Heart left ventricle (tissue), 16 donors: ENCODE results near the gene TTC6. TPM values are rescaled to one million over a fixed set of nuclear protein-coding genes. Genes with fewer than 3 reads are reported as not detected.
"Not testable (repeated sequence)": the region's sequence is repeated elsewhere in the genome, so short reads cannot be mapped to it uniquely, and the experiment has no call there.

Experiments used
- ATAC-seq, 4 donors: fragments of 200-7000 bp; cut with Tn5 transposase; one replicate each; pipeline ENCODE4 v1.9.1; 2020 to 2022; ENCODE audit warnings: moderate library complexity in 4 of 4, mild to moderate bottlenecking in 3 of 4, moderate number of reproducible peaks in 1 of 4
- DNase-seq, 5 donors: peaks; one replicate each; pipeline ENCODE4 v3.0.0-alpha.2; 2020
- H3K27ac ChIP-seq, 12 donors: fragments of 200-600 bp; sonication (generic) in 4 of 12; one replicate each; pipeline versions ENCODE4 v1.5.0 to v1.8.0; 2016 to 2022; ENCODE audit warnings: mild to moderate bottlenecking in 2 of 12
- H3K27me3 ChIP-seq, 9 donors: fragments of 200-600 bp; sonication (generic) in 2 of 9; one replicate each; pipeline versions ENCODE4 v1.5.1 to v1.8.0; 2016 to 2022; ENCODE audit warnings: mild to moderate bottlenecking in 3 of 9
- H3K36me3 ChIP-seq, 9 donors: fragments of 200-600 bp; sonication (generic) in 2 of 9; one replicate each; pipeline versions ENCODE4 v1.5.0 to v1.8.0; 2018 to 2022; ENCODE audit warnings: mild to moderate bottlenecking in 2 of 9
- H3K4me1 ChIP-seq, 12 donors: fragments of 200-600 bp; sonication (generic) in 4 of 12; one replicate each; pipeline versions ENCODE4 v1.5.0 to v1.8.0; 2016 to 2022; ENCODE audit warnings: mild to moderate bottlenecking in 3 of 12
- H3K4me3 ChIP-seq, 12 donors: fragments of 200-600 bp; sonication (generic) in 4 of 12; one replicate each; pipeline versions ENCODE4 v1.5.0 to v1.8.0; 2017 to 2022; ENCODE audit warnings: mild to moderate bottlenecking in 9 of 12, moderate library complexity in 4 of 12
- H3K9me3 ChIP-seq, 12 donors: fragments of 200-600 bp; sonication (generic) in 4 of 12; one replicate each; pipeline versions ENCODE4 v1.5.0 to v1.8.0; 2016 to 2022; ENCODE audit warnings: mild to moderate bottlenecking in 1 of 12
- CTCF ChIP-seq, 12 donors: fragments of 200-600 bp; sonication (generic) in 4 of 12; IDR thresholded peaks; one replicate each; pipeline versions ENCODE4 v1.5.0 to v1.8.0; 2018 to 2022; ENCODE audit warnings: antibody characterized with exemption in 12 of 12, mild to moderate bottlenecking in 5 of 12
- POLR2A ChIP-seq, 2 donors: fragments of 450-650 bp; IDR thresholded peaks; one replicate each; pipeline ENCODE4 v1.6.1; 2017; ENCODE audit warnings: antibody characterized with exemption in 2 of 2, mild to moderate bottlenecking in 2 of 2, moderate library complexity in 2 of 2
- WGBS, 4 donors: extraction: QIAGEN DNeasy Blood & Tissue Kit in 2 of 4; methylation state at CpG; one replicate each; pipeline versions ENCODE4 v1.1.5 to v1.1.7; 2013 to 2018; 5-methylcytosine and 5-hydroxymethylcytosine counted together
- intact Hi-C, 10 donors: fragments of 100-400 bp; cut with DNase I; formaldehyde crosslinking; loops; one replicate each; pipeline versions ENCODE4 v1.11.1 to v1.14.2; 2022
- polyA plus RNA-seq, 2 donors: library from polyadenylated mRNA; stranded (reverse); fragments of 200-250 nt; gene quantifications; one replicate each; pipeline ENCODE4 v1.2.3, GENCODE V29; 2013
- total RNA-seq, 9 donors: library from RNA; depleted of rRNA in 2 of 9; stranded (reverse); fragments of >200 nt in 2 of 9; fragmentation: NEBNext Ultra II Directional in 3 of 9; extraction: Animal tissue kit (Norgen Biotek cat#: 25700) in 3 of 9; gene quantifications; one replicate each; pipeline versions ENCODE4 v1.1.0 to v1.2.4, GENCODE V29; 2016 to 2023
- donor health status: ischemic (EF 13 %, LVEDD 7.1; RV severe dilation, severe dysfunction).
- donor health status: healthy with polysubstance abuse.
- donor health status: DM: no; HTN: yes; CAD: no.
- donor health status: DM: no; HTN: no; CAD: no.
- donor health status: ischemic (EF 25% LVEDD 6.9; RV normal size, moderate dysfunction).
- donor health status: ischemic (EF 25% LVEDD 5.7; RV mildly dilated, moderate dysfunction).
- donor health status: healthy.
- donor health status: DM: yes; HTN: yes; CAD: no.
- donor health status: ischemic (EF 35%, LVEDD 5.7; RV mildly dilated, moderate dysfunction).
- donor health status: nonischemic (EF 11% LVEDD 7.7; RV severe dilation, severe dysfunction).
- donor health status: DM: yes; HTN: yes; CAD: no.
- donor health status: PGD.
- donor health status: ischemic (EF 29% LVEDD 5.4; RV normal size, mild dysfunction).
- donor health status: nonischemic (EF 23%, LVEDD 6.1; RV moderate dilation, normal function).

Gene TTC6
- total and polyA plus RNA-seq, 11 donors: not detected

GRCh38 chr14:37551119-37551518 is 44.3 kb upstream of the TTC6 start:
- TF ChIP-seq POLR2A (IDR thresholded peaks at IDR 0.05) (no peak), CTCF (IDR thresholded peaks at IDR 0.05) (no peak)
- DNase-seq: no peak
- Histone ChIP-seq H3K9me3 (peaks cover 0 to 22% (median 1%) of the 10 kb centered on the region in 12 donors), H3K27ac (no peak overlapping the region), H3K4me3 (no peak overlapping the region), H3K27me3 (no peaks in the 10 kb centered on the region), H3K4me1 (no peaks in the 10 kb centered on the region), H3K36me3 (no peaks in the 10 kb centered on the region)
- intact Hi-C loops: no loop called here
- WGBS, 4 donors: 89 to 94% (median 91%) methylated on average over 1 of the region's 1 CpG
- ATAC-seq: no peak

GRCh38 chr14:37553935-37554550 is 41.4 kb upstream of the TTC6 start:
- Histone ChIP-seq H3K4me1 (no peaks in the 10 kb centered on the region), H3K9me3 (peaks cover 0 to 22% (median 1%) of the 10 kb centered on the region in 12 donors), H3K27me3 (no peaks in the 10 kb centered on the region), H3K4me3 (no peak overlapping the region), H3K36me3 (no peaks in the 10 kb centered on the region), H3K27ac (no peak overlapping the region)
- WGBS, 4 donors: 78 to 97% (median 90%) methylated on average over 1 of the region's 1 CpG
- intact Hi-C loops: no loop called here
- ATAC-seq: no peak
- DNase-seq: no peak
- TF ChIP-seq CTCF (IDR thresholded peaks at IDR 0.05): no peak
- TF ChIP-seq POLR2A (IDR thresholded peaks at IDR 0.05): no peak

DNA sequence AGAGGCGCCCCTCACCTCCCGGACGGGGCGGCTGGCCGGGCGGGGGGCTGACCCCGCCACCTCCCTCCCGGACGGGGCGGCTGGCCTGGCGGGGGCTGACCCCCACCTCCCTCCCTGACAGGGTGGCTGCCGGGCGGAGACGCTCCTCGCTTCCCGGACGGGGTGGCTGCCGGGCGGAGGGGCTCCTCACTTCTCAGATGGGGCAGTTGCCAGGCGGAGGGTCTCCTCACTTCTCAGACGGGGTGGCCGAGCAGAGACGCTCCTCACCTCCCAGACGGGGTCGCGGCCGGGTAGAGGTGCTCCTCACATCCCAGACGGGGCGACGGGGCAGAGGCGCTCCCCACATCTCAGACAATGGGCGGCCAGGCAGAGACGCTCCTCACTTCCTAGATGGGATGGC is 39.8 kb upstream of the TTC6 start:
- H3K4me3 ChIP-seq, H3K27ac ChIP-seq, H3K4me1 ChIP-seq, H3K27me3 ChIP-seq, intact Hi-C loops, ATAC-seq, H3K36me3 ChIP-seq, DNase-seq: not testable (repeated sequence)
- peaks cover 0 to 22% (median 1%) of the 10 kb centered on the region in 12 donors for H3K9me3 ChIP-seq
- WGBS, 4 donors: 89 to 94% (median 94%) methylated on average over 7 to 33 of the region's 33 CpGs; no CpG with 5 or more reads in 1 of the 4 donors

GRCh38 chr14:37558740-37559139 is 36.7 kb upstream of the TTC6 start:
- intact Hi-C loops: no loop called here
- DNase-seq: no peak
- Histone ChIP-seq H3K27ac (no peak overlapping the region), H3K4me3 (no peak overlapping the region), H3K27me3 (no peaks in the 10 kb centered on the region), H3K9me3 (peaks cover 0 to 3% (median 0%) of the 10 kb centered on the region in 12 donors), H3K36me3 (no peaks in the 10 kb centered on the region), H3K4me1 (no peaks in the 10 kb centered on the region)
- no peak for TF ChIP-seq CTCF (IDR thresholded peaks at IDR 0.05)
- no peak for TF ChIP-seq POLR2A (IDR thresholded peaks at IDR 0.05)
- no peak for ATAC-seq
- 82 to 88% (median 87%) methylated on average over 4 of the region's 4 CpGs for WGBS, 4 donors

- 74 to 80% (median 77%) methylated on average over 6 of the region's 6 CpGs for WGBS, 4 donors
- intact Hi-C loops: no loop called here
Observed at GRCh38 chr14:37559386-37559785, 36.0 kb upstream of the TTC6 start.

More at GRCh38 chr14:37559386-37559785, 36.0 kb upstream of the TTC6 start:
- Histone ChIP-seq H3K27ac (no peak overlapping the region), H3K9me3 (no peaks in the 10 kb centered on the region), H3K27me3 (no peaks in the 10 kb centered on the region), H3K36me3 (no peaks in the 10 kb centered on the region), H3K4me3 (no peak overlapping the region), H3K4me1 (no peaks in the 10 kb centered on the region)
- no peak for DNase-seq
- no peak for ATAC-seq
- TF ChIP-seq POLR2A (IDR thresholded peaks at IDR 0.05): no peak
- TF ChIP-seq CTCF (IDR thresholded peaks at IDR 0.05): no peak
